Transverse colon (tissue), 4 donors: ENCODE data around the gene KNL1. TPM values are rescaled to one million over a fixed set of nuclear protein-coding genes. Genes with fewer than 3 reads are reported as not detected.

ENCODE experiments used
- DNase-seq: peaks from one replicate; pipeline ENCODE4 v3.0.0-alpha.2; 2019
- H3K27ac ChIP-seq, 4 donors: fragments of 200-600 bp; sonication (generic); 2 replicates each; pipeline ENCODE4 v1.5.1; 2016 to 2018; ENCODE audit warnings: inconsistent platforms in 4 of 4
- H3K27me3 ChIP-seq: fragments of 200-600 bp; sonication (generic); 2 replicates; pipeline ENCODE4 v1.5.1; 2017; ENCODE audit warnings: inconsistent platforms
- H3K36me3 ChIP-seq, 4 donors: fragments of 200-600 bp; sonication (generic); 2 replicates each; pipeline ENCODE4 v1.5.1; 2017 to 2019; ENCODE audit warnings: inconsistent platforms in 4 of 4
- H3K4me1 ChIP-seq, 4 donors: fragments of 200-600 bp; sonication (generic); 2 replicates each; pipeline ENCODE4 v1.5.1; 2017 to 2020; ENCODE audit warnings: inconsistent platforms in 4 of 4
- H3K4me3 ChIP-seq, 4 donors: fragments of 200-600 bp; sonication (generic); 1 replicate in 1 of 4; 2 replicates in 3 of 4; pipeline versions ENCODE4 v1.5.1 to v1.6.1; 2017 to 2019; ENCODE audit warnings: inconsistent platforms in 4 of 4
- H3K9me3 ChIP-seq, 2 donors: fragments of 200-600 bp; sonication (generic); 2 replicates each; pipeline ENCODE4 v1.5.1; 2017 to 2019; ENCODE audit warnings: inconsistent platforms in 2 of 2
- CTCF ChIP-seq, 5 experiments: fragments of 200-600 bp in 3 of 5; fragments of 450-650 bp in 2 of 5; sonication (generic) in 3 of 5; IDR thresholded peaks; 1 replicate in 2 of 5; 2 replicates in 3 of 5; pipeline ENCODE4 v1.5.1; 2016 to 2017; ENCODE audit warnings: antibody characterized with exemption in 5 of 5, inconsistent platforms in 3 of 5, mild to moderate bottlenecking in 2 of 5, moderate library complexity in 1 of 5
- EP300 ChIP-seq: sonication (generic); formaldehyde crosslinking; IDR thresholded peaks from one replicate; pipeline ENCODE4 v1.6.1; 2017; ENCODE audit warnings: antibody characterized with exemption, low read depth
- POLR2A ChIP-seq: fragments of 450-650 bp; IDR thresholded peaks from one replicate; pipeline ENCODE4 v1.6.1; 2016; ENCODE audit warnings: antibody characterized with exemption, mild to moderate bottlenecking, moderate library complexity
- POLR2AphosphoS5 ChIP-seq, 3 donors: sonication (generic); formaldehyde crosslinking; IDR thresholded peaks; one replicate each; pipeline ENCODE4 v1.6.1; 2016; ENCODE audit warnings: antibody characterized with exemption in 3 of 3
- WGBS, 2 donors: methylation state at CpG; one replicate each; pipeline ENCODE4 v1.1.5; 2018; ENCODE audit warnings: low coverage in 1 of 2; 5-methylcytosine and 5-hydroxymethylcytosine counted together
- in situ Hi-C, 4 donors: fragments of 200-750 bp; cut with MboI; loops; one replicate each; pipeline versions ENCODE4 v1.15.0 to v1.15.1; 2017; ENCODE audit warnings: low sequenced_read_pairs in 3 of 4, low pct_ligation_motif_present in 1 of 4, low pct_unique_long_range_greater_than_20kb in 1 of 4
- intact Hi-C: fragments of 100-400 bp; cut with DNase I; formaldehyde crosslinking; loops from one replicate; pipeline ENCODE4 v1.15.1; 2023; ENCODE audit warnings: low total_unique reads
- total RNA-seq, 4 donors: library from RNA; depleted of rRNA; stranded (reverse); fragments of >200 nt; gene quantifications; one replicate each; pipeline ENCODE4 v1.1.0, GENCODE V29; 2016

Gene KNL1
- total RNA-seq, 4 donors from 2014 or later: 3.4 to 7.6 (median 3.9) TPM

- H3K4me1 ChIP-seq: peaks cover 0 to 27% (median 7%) of the 10 kb centered on the region in 4 donors
- H3K9me3 ChIP-seq: no peaks in the 10 kb centered on the region
- no peak for TF ChIP-seq POLR2A
- H3K27ac ChIP-seq: peak overlapping the region in 2 of 4 donors; percentile 4 to 52
- 51 to 67% methylated on average over 5 to 8 of the region's 8 CpGs for WGBS, 2 donors
- in situ Hi-C loops: loop anchor here in 2 of 4 donors (10.0 to 25.0 kb wide), 2 partner anchors 103 to 171 kb away; partner anchors contain the start of genes C15orf62 (in 1 of the 2), GCHFR (in 1 of the 2), RAD51 (in 1 of the 2) and RMDN3 (in 1 of the 2)
- H3K27me3 ChIP-seq: no peaks in the 10 kb centered on the region
- H3K4me3 ChIP-seq: peak overlapping the region in 1 of 4 donors; percentile 37
- intact Hi-C loops: no loop called here
- no peaks in the 10 kb centered on the region for H3K36me3 ChIP-seq
- DNase-seq: no peak
Measured at GRCh38 chr15:40591389-40591788, 2.7 kb upstream of the KNL1 start.

- TF ChIP-seq EP300 (no peak), POLR2AphosphoS5 (IDR thresholded peaks at IDR 0.05) (no peak), POLR2A (no peak), CTCF (IDR thresholded peaks at IDR 0.05) (no peak)
- no peak overlapping the region for H3K4me3 ChIP-seq
- WGBS, 2 donors: 28 to 47% methylated on average over 2 of the region's 2 CpGs
- H3K27ac ChIP-seq: peak overlapping the region in 1 of 4 donors; percentile 88
- peaks cover 0 to 27% (median 7%) of the 10 kb centered on the region in 4 donors for H3K4me1 ChIP-seq
- DNase-seq: no peak
- no peaks in the 10 kb centered on the region for H3K36me3 ChIP-seq
- H3K9me3 ChIP-seq: no peaks in the 10 kb centered on the region
- intact Hi-C loops (no loop called here), in situ Hi-C loops (loop anchor here in 2 of 4 donors (10.0 to 25.0 kb wide), 2 partner anchors 102 to 169 kb away; partner anchors contain the start of genes C15orf62 (in 1 of the 2), GCHFR (in 1 of the 2), RAD51 (in 1 of the 2) and RMDN3 (in 1 of the 2))
- no peaks in the 10 kb centered on the region for H3K27me3 ChIP-seq
Measured at GRCh38 chr15:40593165-40593564, 884 bp upstream of the KNL1 start.

GRCh38 chr15:40594429-40594836 is 384 bp downstream of the KNL1 start:
- Histone ChIP-seq H3K9me3 (no peaks in the 10 kb centered on the region), H3K27me3 (no peaks in the 10 kb centered on the region), H3K4me1 (peaks cover 0 to 27% (median 7%) of the 10 kb centered on the region in 4 donors), H3K36me3 (no peaks in the 10 kb centered on the region), H3K4me3 (peak overlapping the region; percentile 34 to 61 (median 57)), H3K27ac (peak overlapping the region; percentile 84 to 89 (median 88))
- intact Hi-C loops: no loop called here
- TF ChIP-seq CTCF (IDR thresholded peaks at IDR 0.05) (peak in 3 of 5 experiments; percentile 2 to 49 (median 43)), EP300 (no peak)
- DNase-seq: peak; percentile 64
- WGBS, 2 donors: 0 to 1% methylated on average over 2 to 29 of the region's 31 CpGs
- in situ Hi-C loops: loop anchor here in 2 of 4 donors (10.0 to 25.0 kb wide), 2 partner anchors 100 to 168 kb away; partner anchors contain the start of genes C15orf62 (in 1 of the 2), GCHFR (in 1 of the 2), RAD51 (in 1 of the 2) and RMDN3 (in 1 of the 2)

- TF ChIP-seq CTCF (IDR thresholded peaks at IDR 0.05) (no peak), EP300 (no peak), POLR2AphosphoS5 (IDR thresholded peaks at IDR 0.05) (no peak), POLR2A (no peak)
- no peak for DNase-seq
- intact Hi-C loops (no loop called here), in situ Hi-C loops (loop anchor here in 2 of 4 donors (10.0 to 25.0 kb wide), 2 partner anchors 100 to 167 kb away; partner anchors contain the start of genes C15orf62 (in 1 of the 2), GCHFR (in 1 of the 2), RAD51 (in 1 of the 2) and RMDN3 (in 1 of the 2))
- Histone ChIP-seq H3K36me3 (no peaks in the 10 kb centered on the region), H3K9me3 (no peaks in the 10 kb centered on the region), H3K4me1 (peaks cover 0 to 20% (median 7%) of the 10 kb centered on the region in 4 donors), H3K27ac (no peak overlapping the region), H3K27me3 (no peaks in the 10 kb centered on the region), H3K4me3 (peak overlapping the region in 3 of 4 donors; percentile 55 to 61 (median 59))
- 27 to 32% methylated on average over 5 of the region's 5 CpGs for WGBS, 2 donors
Measured at GRCh38 chr15:40595219-40595618, 1.2 kb downstream of the KNL1 start.
